NCI-H2227 treated with DMSO at 0.1 percent for 48 hours (cell line): ENCODE data around the gene ARHGAP26.
"Not testable (repeated sequence)": the region's sequence is repeated elsewhere in the genome, so short reads cannot be mapped to it uniquely, and the experiment has no call there.

Experiments used
- DNase-seq: peaks from one replicate; lab custom pipeline; 2025; lab: John Stamatoyannopoulos, UW

The ARHGAP26 gene

DNA sequence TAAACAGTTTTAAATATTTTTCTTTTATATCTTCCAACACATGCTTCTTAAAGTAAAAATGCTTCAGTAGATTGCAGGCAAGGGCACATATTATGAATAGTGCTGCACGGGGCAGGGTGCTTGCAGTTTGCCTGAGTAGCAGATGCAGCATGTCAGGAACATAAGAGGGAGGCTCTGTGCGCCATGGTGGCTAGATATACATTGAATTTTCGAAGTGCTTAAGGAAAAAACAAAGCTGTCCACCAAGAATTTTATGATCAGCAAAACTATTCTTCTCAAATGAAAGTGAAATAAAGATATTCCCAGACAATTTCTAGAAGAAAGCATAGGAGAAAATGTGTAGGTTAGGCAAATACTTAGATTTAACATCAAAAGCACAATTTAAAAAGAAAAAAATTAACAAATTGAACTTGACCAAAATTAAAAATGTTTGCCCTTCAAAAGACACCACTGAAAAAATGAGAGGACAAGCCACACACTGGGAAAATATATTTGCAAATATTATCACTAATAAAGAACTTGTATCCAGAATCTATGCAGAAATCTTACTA, 420.2 kb downstream of the ARHGAP26 start:
- DNase-seq, result no peak

DNA sequence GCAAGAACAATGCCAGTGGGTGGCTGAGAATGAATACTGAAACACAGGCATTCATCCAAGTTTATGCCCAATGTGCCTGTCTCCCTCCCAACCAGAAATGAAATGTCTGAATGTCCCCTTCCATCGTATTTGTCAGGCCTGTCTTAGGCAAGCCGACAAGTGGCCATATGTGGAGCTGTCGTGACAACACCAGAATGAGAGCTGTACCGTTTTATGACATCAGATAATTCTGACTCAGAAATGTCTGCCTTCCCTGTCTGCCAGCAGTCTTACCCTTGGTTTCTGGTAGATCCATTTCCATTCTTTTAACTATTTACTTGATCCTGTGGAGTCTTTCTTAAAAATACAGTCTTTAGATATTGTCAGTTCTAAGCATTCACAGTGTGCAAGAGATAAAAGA, 421.5 kb downstream of the ARHGAP26 start:
- DNase-seq, result no peak

DNA sequence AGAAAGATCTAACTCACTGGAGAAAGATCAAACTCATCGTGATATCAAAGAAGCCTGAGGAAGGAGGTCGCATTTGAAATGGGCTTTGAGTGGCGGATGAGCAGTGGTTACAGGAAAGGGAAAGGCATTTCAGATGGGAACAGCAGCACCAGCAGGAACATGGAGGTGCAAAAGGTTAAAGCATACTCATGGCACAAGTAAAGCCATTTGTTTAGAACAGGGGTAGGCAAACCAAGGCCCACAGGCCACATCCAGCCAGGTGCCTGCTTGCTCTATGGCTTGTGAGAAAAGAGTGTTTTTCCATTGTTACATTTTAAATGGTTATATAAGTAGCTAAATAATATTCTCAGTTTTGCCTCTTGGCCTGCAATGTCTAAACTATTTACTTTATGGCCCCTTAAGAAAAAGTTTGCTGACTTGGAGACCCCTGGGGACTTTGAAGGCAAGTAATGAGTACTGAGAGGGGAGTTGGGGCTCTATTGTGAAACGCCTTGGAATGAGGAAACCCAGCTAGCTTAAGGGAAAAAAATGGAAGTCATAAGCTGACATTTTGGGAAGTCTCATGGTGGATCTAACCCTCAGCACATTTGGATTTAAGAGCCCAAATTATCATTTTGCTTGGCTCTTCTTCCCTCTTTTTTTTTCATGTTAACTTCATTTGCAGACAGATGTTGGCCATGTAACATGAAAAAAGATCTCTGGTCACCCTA, 422.2 kb downstream of the ARHGAP26 start:
- DNase-seq, result no peak

DNA sequence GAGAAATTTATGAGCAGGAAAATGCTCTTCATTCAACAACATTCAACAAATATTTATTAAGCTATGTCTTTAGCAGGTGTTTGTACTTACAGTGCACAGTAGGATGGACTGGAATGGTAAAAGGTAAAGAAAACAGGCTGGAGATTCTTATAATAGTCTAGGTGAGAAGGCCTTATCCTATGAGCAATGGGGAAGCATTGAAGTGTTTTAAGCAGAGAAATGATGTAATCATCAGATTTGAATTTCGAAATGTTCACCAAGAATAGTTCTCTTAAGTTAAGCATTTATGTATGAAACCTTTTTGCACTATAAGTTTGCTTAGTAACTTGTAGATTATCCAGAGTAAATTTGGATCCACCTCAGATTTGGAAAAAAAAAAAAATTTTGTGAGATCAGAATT, 424.0 kb downstream of the ARHGAP26 start:
- DNase-seq, result no peak

DNA sequence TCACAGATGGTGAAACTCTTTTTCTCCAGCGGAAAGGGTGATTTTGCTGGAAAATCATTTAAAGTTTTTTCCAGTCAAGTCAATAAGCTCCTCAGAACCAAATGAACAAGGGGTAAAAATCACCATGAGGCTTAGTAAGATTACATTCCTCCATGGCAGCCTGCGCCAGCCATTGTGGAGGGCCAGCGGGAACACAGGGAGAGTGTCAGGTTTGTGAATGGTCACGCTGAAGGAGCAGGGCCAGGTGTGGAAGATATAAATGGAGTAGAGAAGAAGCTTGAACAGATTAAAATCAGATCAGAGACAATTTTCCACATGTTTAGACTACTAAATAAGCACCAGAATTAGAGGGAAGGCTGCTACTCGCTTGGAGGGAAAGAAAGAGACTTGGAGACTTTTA, 424.5 kb downstream of the ARHGAP26 start:
- DNase-seq, result no peak

DNA sequence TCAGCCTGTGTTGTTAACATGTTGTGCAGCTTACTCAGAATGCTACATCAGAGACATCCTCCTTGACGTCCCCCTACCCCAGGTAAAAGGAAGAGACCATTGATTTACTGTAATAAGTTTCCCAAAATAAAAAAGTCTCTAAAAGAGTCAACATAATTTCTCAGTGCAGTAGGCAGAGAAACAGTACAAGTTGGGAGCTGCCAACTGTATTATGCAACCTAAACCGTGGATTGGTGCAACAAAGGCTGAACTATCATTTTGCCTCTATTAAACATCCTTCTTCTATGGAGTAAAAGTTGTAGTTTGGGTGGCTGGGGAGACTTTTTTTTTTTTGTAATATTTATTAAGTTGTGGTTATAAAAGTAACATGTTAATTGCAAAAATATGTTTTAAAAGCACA, 425.3 kb downstream of the ARHGAP26 start:
- no peak for DNase-seq

DNA sequence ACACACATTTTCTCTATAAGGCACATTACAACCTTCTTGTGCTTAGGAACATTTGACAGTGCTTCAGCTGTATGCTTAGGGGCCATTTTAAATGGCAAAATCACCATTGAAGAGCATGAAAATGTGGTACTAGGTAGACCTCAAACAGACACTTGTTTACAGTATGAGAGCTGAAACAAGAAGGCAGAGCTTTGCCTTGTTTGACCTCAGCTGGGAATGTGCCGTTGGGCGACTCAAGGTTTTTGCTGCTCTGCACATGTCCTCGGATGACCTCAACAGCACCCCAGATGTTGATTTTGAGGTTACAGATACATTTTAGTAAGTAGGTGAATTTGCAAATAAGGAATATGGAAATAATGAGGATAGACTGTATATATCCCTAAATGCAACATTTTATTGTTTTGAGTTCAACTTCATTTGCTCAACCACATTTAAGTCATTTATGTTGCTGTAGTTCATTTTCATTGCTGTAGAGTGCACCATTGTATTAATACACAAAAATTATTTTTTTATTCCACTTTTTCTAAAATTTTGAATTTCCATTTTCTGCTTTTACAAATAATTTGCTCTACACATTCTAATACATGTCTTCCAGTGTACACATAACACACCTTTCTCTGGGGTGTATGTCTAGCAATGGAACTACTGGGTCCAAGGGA, 426.6 kb downstream of the ARHGAP26 start:
- DNase-seq, result no peak

DNA sequence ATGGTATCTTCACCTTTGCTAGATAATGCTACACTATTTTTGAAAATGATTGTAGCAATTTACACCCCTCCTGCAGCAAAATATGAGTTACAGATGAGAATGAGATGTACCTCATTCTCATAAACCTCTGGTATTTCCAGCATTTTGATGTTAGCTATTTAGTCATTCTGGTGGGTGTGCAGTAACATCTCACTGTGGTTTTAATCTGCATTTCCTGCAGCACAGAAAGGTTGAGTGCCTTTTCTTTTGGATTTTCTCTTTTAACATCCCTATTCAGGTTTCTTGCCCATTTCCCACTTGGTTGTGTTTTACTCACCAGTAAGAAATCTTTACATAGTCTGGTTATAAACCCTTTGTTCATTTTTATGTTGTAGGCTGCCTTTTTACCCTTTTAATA, 427.1 kb downstream of the ARHGAP26 start:
- DNase-seq, result no peak

DNA sequence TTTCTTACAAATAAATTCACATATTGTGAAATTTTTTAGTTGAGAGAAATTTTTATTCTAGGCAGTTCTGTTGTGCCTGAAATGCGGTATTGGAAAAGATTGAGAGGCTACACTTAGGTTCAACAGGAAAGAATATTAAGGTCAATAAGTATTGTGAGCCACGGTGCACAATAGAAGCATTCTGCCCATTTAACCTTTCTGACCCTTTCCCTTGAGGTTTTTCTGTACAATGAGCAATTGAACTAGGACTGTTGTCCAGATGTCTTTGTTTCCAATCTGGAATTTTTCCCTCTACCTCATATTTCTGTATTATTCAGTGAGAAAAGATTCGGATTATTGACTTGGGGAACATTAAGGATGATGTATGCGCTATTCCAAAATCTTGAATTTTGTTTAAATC, 428.2 kb downstream of the ARHGAP26 start:
- no peak for DNase-seq

DNA sequence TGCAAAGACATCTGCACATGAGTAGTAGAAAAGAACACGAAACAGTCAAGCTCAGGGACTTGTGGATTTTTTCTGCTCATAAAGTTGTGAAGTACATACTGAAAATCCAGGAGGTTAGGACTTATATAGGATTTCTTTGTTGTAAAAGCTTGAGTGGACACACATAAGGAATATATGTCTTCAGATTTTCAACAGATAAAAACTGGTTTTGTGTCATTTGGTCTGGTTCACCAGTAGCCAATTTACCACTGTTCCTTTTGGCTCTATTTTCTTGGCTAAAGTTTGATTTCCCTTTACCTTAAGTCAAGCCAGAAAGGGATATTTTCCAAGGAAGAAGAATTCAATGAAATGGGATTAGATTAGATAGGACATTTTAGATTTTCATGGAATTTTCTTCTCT, 429.0 kb downstream of the ARHGAP26 start:
- no peak for DNase-seq

DNA sequence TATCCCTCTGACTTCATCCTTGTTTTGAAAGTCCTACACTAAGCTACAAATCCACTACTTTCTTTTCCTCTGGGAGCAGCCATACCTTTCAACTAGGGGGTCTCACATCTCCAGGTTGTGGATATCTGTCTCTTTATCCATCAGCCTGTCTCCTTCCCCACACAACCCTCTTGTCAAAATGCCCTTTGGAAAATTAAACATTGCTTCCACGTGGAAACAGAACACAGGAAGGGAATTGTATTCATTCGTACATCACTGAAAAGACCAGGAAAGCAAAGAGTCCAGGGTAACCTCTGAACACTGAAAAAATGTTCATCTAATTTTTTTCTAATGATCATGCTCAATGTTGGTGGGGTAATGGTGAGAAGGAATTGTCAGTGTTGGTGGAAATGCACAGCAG, 429.7 kb downstream of the ARHGAP26 start:
- DNase-seq, result no peak

DNA sequence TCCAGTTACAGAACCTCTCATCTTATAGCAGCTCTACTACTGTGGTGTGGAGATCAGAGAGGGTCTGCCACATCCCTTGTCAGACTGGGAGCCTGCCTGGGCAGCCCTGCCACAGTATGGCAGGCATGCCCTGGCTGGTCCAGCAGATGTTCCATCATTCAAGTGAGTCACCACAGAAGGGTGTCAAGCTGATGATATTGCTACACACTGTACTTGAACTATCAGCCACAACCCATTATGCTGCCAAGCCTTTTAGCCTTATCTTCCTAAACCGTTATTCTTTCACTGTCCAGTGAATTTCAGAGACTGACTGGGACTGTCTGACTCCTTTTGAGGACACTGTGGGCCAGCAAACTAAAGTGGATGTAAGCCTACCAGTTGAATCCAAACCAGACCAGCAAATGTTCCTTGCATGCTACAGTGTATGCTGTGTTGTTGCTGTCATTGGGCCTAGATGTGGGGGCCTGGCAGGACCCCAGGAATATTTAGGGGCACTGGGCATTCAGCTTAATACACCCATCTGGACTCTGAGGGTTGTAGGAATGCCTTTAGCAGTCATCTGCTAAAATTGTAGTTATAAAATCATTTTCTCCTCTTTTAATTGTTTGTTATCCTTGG, 430.7 kb downstream of the ARHGAP26 start:
- no peak for DNase-seq

DNA sequence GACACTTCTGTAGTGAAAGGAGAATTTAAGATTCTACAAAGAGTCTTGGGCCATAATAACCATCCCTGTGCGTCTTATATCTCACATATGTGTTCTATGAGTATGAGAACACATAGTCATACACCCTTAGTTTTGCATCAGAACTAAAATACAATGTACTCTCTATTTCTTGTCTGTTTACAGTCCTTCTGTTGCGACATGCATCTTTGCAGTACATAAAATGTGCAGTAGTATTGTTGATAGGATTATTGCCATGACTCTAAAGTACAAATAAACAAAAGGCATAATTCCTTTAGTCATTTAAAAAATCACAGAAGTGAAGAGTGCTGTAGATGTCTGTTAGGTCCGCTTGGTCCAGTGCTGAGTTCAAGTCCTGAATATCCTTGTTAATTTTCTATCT, 431.4 kb downstream of the ARHGAP26 start:
- no peak for DNase-seq

DNA sequence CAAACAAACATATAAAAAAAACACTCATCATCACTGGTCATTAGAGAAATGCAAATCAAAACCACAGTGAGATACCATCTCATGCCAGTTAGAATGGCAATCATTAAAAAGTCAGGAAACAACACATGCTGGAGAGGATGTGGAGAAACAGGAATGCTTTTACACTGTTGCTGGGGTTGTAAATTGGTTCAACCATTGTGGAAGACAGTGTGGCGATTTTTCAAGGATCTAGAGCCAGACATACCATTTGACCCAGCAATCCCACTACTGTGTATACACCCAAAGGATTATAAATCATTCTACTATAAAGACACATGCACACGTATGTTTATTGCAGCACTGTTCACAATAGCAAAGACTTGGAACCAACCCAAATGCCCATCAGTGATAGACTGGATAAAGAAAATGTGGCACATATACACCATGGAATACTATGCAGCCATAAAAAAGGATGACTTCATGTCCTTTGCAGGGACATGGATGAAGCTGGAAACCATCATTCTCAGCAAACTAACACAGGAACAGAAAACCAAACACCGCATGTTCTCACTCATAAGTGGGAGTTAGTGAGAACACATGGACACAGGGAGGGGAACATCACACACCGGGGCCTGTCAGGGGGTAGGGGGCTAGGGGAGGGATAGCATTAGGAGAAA, 433.3 kb downstream of the ARHGAP26 start:
- DNase-seq, result not testable (repeated sequence)

DNA sequence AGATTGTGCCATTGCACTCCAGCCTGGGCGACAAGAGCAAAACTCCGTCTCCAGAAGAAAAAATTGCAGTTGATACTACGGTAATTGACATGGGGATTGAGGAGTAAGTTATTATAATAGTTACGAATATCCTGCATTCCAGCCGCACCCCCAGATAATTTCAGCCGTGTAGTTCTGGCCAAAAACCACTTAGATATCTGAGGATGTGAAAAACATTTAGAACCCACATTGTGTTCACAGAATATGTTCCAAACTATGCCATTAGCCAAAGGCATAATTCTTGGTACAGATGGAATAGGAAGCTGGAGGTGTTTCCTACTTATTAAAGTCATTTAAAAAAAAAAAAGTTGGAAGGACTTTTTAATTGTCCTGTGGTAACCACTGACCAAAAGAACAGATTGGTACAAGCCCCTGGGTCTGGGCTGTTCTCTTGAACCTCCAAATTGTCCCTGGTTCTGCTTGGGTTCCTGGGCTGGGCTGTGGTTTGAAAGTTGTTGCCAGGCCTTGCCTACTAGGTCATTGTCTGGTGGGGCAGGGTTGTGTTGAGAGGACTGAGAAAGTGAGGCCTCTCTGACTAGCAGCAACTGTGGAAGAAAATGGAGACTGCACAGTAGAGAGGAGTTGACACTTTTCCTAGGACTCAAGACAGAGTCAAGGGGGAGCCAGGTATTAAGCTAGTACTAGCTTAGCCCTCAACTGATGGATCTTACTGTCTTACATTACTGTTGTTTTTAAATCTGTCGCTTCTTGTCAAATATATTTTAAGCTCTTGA, 434.5 kb downstream of the ARHGAP26 start:
- DNase-seq, result no peak

DNA sequence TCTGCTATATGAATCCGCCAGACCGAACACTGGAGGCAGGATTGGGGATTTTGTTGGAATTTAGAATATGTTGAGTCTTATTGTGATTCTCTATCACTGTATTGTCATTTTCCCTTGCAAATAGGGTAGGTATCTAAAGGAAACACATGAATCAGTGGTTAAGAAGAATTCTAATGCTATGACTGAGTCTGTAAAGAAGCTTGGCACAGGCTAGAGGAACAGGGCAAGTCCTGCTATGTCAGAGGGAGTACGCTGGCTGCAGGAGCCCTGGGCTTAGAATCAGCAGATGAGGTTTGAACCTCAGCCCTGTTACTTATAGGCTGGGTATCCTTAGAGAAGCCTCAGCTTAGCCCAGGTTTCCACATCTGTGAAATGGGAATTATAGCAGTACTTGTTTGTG, 435.2 kb downstream of the ARHGAP26 start:
- no peak for DNase-seq

DNA sequence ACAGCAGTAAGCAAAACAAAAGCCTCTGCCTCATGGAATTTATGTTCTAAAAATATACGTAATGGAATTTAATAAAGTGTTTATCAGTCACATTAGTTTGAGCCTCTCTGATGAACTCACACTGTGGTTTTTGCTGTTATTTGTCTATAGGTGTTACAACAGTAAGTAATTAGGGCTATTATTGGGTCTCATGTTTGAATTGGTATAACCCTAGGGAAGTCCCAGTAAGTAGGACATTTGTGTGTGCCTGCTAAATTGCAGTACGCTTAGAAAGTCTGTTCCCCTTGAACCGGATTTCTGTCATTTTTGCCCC, 435.7 kb downstream of the ARHGAP26 start:
- no peak for DNase-seq

DNA sequence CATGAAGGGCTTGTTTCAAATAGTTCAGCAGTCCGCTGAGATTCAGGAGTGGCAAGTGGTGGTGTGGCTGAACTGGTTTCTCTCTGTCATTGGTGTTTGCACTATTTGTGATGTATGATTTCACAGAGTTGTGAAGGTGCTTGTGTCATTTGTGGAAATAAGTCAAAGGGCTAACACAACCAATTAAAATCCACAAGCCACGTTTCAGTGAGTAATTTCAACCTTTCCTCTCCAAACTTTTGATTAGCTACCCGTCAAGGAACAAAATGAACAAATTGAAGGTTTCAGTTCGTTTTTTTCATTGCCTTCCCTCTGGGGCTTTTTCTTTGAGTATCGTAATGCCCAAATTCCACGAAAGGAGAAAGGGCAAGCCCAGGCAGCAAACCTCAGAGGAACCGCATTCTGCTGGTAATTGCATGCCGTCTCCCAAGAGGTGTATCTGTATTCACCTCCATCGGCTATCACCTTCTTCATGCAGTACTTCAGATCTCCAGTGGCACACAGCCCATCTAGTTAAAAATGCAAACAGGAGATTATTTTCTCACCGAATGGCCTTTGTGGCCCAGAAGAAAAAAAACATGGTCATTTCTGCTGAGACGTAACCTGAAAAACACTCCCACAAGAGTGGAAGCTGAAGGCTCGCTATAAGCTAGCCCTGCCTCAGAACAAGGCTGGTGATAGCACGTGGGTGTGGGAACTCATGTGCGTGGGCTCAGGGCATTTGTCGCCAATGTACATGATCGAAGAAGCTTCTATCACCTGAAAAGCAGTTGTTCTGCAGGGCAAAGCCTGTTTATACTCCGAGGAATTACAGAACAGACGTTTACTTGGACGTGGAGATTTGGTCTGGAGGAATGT, 436.2 kb downstream of the ARHGAP26 start:
- no peak for DNase-seq

DNA sequence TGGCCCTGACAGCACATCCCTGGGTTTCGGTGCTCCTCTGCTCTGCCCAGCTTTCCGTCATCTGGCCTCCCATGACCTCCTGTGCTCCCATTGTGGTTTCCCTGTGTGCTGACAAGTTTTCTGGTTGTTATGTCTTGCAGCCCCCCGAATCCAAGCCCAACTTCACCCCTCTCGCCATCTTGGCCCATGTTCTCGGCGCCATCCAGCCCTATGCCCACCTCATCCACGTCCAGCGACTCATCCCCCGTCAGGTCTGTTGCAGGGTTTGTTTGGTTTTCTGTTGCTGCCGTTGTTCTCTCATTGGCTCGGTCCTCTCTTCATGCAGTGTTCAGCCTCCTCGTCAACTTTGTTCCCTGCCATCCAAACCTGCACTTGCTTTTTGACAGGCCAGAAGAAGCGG, 436.9 kb downstream of the ARHGAP26 start:
- DNase-seq, result no peak

DNA sequence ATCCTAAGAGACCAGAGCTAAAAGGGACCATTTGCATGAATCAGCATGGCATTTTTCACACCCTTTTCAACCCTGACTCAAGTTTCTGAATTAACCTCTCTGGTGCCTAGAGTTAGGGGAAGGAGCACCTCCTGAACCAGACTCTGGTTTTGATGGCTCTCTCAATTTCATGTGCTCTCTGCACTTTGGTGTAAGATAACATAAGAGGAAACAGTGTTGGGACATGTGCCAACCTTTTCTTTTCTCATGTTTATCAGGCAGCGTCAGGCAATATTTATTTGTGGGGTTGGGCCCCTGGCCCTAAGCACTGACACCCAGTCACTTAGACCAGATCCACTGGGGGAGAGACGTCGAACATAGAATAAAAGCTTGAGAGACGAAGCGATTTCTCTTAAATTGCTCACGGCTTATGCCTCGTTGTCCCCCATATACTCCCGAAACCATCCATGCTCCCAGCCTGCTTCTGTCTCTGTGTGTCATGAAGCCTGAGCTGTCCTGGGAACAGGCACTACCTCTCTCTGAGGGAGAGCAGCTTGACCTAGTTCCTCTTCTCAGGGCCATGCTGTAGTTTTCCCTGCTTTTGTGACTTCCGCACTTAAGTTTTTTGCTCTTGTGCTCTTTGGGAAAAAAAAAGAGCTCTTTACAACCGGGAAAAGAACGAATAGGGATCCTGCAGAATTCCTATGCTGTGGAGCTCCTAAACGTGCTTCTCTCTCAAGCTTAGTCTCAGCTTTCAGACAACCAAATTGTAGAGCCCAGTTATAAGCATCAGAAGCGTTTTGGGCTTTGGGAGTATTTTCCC, 437.6 kb downstream of the ARHGAP26 start:
- no peak for DNase-seq

DNA sequence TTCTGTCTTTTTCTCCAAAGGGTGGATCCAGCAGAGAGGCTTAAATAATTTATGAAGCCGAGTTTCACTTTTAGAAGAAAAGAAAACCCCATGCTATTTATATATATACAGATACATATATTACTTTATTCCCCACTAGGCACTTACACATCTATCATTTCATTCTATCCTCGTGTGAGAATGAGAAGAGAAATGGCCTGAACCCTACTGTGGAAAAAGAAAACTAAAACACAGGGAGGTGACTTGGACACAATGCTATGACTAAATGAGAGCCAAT, 438.1 kb downstream of the ARHGAP26 start:
- DNase-seq, result no peak
